Adrenal gland (tissue), 12 donors: ENCODE measurements around the gene B4GALNT1. TPM values are rescaled to one million over a fixed set of nuclear protein-coding genes. Genes with fewer than 3 reads are reported as not detected.

ENCODE experiments used
- DNase-seq, 7 donors: peaks; one replicate each; pipeline ENCODE4 v3.0.0-alpha.2; 2019 to 2020
- H3K27ac ChIP-seq, 5 donors: fragments of 200-600 bp; sonication (generic) in 4 of 5; 1 replicate in 3 of 5; 2 replicates in 2 of 5; pipeline versions ENCODE4 v1.5.1 to v1.8.0; 2016 to 2020; ENCODE audit warnings: mild to moderate bottlenecking in 1 of 5
- H3K27me3 ChIP-seq: fragments of 200-600 bp; 2 replicates; pipeline ENCODE4 v1.8.0; 2021
- H3K36me3 ChIP-seq, 2 donors: fragments of 200-600 bp; replicated peaks in 1 of 2; 1 replicate in 1 of 2; 2 replicates in 1 of 2; pipeline versions ENCODE4 v1.5.1 to v1.8.0; 2018 to 2022
- H3K4me1 ChIP-seq, 2 donors: fragments of 200-600 bp; replicated peaks in 1 of 2; 1 replicate in 1 of 2; 2 replicates in 1 of 2; pipeline versions ENCODE4 v1.5.1 to v1.8.0; 2018 to 2021
- H3K4me3 ChIP-seq, 4 donors: fragments of 200-600 bp; sonication (generic) in 3 of 4; one replicate each; pipeline ENCODE4 v1.5.1; 2016 to 2018
- H3K9me3 ChIP-seq, 3 donors: fragments of 200-600 bp; sonication (generic) in 1 of 3; replicated peaks in 1 of 3; 1 replicate in 2 of 3; 2 replicates in 1 of 3; pipeline versions ENCODE4 v1.5.1 to v1.8.0; 2016 to 2021
- POLR2A ChIP-seq, 2 donors: fragments of 450-650 bp; IDR thresholded peaks; one replicate each; pipeline ENCODE4 v1.6.1; 2017; ENCODE audit warnings: antibody characterized with exemption in 2 of 2, mild to moderate bottlenecking in 2 of 2, moderate library complexity in 1 of 2
- WGBS, 4 donors: extraction: QIAGEN DNeasy Blood & Tissue Kit in 2 of 4; methylation state at CpG; one replicate each; pipeline versions ENCODE4 v1.1.5 to v1.1.7; 2013 to 2017; 5-methylcytosine and 5-hydroxymethylcytosine counted together
- intact Hi-C, 2 donors: fragments of 100-400 bp; cut with DNase I; formaldehyde crosslinking; loops; one replicate each; pipeline versions ENCODE4 v1.14.1 to v1.15.0; 2022 to 2023
- polyA plus RNA-seq, 3 donors: library from polyadenylated mRNA; stranded (reverse); fragments of 200-250 nt in 2 of 3; fragments of 350-450 nt in 1 of 3; fragmentation: Illumina TruSeq in 1 of 3; extraction: RNeasy Lipid Tissue Mini Kit (QIAGEN cat#74804) in 1 of 3; gene quantifications; one replicate each; pipeline ENCODE4 v1.2.3, GENCODE V29; 2013 to 2014
- total RNA-seq, 9 donors: library from RNA; depleted of rRNA in 4 of 9; stranded (reverse); fragments of >200 nt in 4 of 9; fragments of 120-200 nt in 1 of 9; fragmentation: NEBNext Ultra II Directional in 1 of 9; extraction: Animal tissue kit (Norgen Biotek cat#: 25700) in 1 of 9; gene quantifications; one replicate each; pipeline versions ENCODE4 v1.1.0 to v1.2.4, GENCODE V29; 2013 to 2023
- TF ChIP-seq, protein P1 (sequence below), 6 experiments: fragments of 450-650 bp in 4 of 6; fragments of 200-600 bp in 2 of 6; sonication (generic) in 1 of 6; IDR thresholded peaks; 1 replicate in 5 of 6; 2 replicates in 1 of 6; pipeline versions ENCODE4 v1.5.1 to v1.8.0; 2016 to 2021; ENCODE audit warnings: antibody characterized with exemption in 6 of 6, mild to moderate bottlenecking in 2 of 6, moderate library complexity in 1 of 6
- donor health status: healthy with polysubstance abuse.
- donor health status: Bipolar disorder and iron deficiency.
- donor health status: DM: yes; HTN: yes; CAD: no.
- donor health status: DM: no; HTN: no; CAD: no.
- donor health status: DM: no; HTN: no; CAD: no.
- donor health status: DM: yes; HTN: yes; CAD: no.

Gene B4GALNT1
- total and polyA plus RNA-seq, 12 donors: 0.17 to 7.4 (median 1.2) TPM

GRCh38 chr12:57621497-57622292 lies 11.3 kb downstream of the B4GALNT1 start:
- Histone ChIP-seq H3K27me3 (peaks cover 45% of the 10 kb centered on the region), H3K27ac (no peak overlapping the region), H3K4me1 (peaks cover 6 to 15% of the 10 kb centered on the region in 2 donors), H3K9me3 (no peaks in the 10 kb centered on the region), H3K4me3 (peak overlapping the region in 1 of 4 donors; percentile 44), H3K36me3 (no peaks in the 10 kb centered on the region)
- no peak for TF ChIP-seq POLR2A (IDR thresholded peaks at IDR 0.05)
- TF ChIP-seq, protein P1, sequence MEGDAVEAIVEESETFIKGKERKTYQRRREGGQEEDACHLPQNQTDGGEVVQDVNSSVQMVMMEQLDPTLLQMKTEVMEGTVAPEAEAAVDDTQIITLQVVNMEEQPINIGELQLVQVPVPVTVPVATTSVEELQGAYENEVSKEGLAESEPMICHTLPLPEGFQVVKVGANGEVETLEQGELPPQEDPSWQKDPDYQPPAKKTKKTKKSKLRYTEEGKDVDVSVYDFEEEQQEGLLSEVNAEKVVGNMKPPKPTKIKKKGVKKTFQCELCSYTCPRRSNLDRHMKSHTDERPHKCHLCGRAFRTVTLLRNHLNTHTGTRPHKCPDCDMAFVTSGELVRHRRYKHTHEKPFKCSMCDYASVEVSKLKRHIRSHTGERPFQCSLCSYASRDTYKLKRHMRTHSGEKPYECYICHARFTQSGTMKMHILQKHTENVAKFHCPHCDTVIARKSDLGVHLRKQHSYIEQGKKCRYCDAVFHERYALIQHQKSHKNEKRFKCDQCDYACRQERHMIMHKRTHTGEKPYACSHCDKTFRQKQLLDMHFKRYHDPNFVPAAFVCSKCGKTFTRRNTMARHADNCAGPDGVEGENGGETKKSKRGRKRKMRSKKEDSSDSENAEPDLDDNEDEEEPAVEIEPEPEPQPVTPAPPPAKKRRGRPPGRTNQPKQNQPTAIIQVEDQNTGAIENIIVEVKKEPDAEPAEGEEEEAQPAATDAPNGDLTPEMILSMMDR (IDR thresholded peaks at IDR 0.05): peak; percentile 82 to 93 (median 92)
- DNase-seq: peak in 6 of 7 donors; percentile 47 to 65 (median 59)
- WGBS, 4 donors: 2 to 3% (median 2%) methylated on average over 18 to 49 of the region's 49 CpGs
- intact Hi-C loops: loop anchor here (2.0 kb wide), 1 partner anchor 39 kb away; no protein-coding TSS in a partner anchor

DNA sequence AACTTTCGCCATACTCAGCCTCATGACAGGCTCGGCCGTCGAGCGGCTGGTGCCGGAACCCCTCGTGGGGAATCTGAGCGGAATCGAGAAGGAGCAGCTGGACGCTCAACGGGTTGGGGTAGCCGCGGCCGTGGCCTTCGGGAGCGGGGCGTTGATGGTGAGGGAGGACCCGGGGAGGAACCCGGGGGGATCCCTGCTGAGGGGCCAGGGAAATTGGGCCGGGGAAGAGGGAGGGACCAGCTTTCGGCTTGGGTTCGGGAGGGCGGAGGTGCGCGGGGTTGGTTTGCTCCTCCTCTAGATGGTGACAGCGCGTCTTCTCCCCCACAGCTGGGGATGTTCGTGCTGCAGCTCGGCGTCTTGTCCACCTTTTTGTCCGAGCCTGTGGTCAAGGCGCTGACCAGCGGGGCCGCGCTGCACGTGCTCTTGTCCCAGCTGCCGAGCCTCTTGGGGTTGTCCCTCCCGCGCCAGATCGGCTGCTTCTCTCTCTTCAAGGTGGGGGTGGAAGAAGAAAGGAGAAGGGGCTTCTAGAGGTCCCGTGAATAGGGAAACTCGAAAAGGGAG lies 12.0 kb downstream of the B4GALNT1 start:
- Histone ChIP-seq H3K27me3 (peaks cover 38% of the 10 kb centered on the region), H3K4me1 (peaks cover 6 to 15% of the 10 kb centered on the region in 2 donors), H3K9me3 (no peaks in the 10 kb centered on the region), H3K27ac (no peak overlapping the region), H3K36me3 (no peaks in the 10 kb centered on the region), H3K4me3 (peak overlapping the region in 1 of 4 donors; percentile 44)
- intact Hi-C loops: loop anchor here in 1 of 2 donors (2.0 kb wide), 1 partner anchor 38 kb away; no protein-coding TSS in a partner anchor
- peak in 1 of 7 donors; percentile 44 for DNase-seq
- TF ChIP-seq, protein P1 (IDR thresholded peaks at IDR 0.05): no peak
- TF ChIP-seq POLR2A (IDR thresholded peaks at IDR 0.05): no peak
- WGBS, 4 donors: 9 to 30% (median 14%) methylated on average over 26 to 42 of the region's 42 CpGs

- WGBS, 4 donors: 23 to 60% (median 32%) methylated on average over 11 to 13 of the region's 13 CpGs
- H3K27ac ChIP-seq: no peak overlapping the region
- peaks cover 6 to 15% of the 10 kb centered on the region in 2 donors for H3K4me1 ChIP-seq
- peaks cover 32% of the 10 kb centered on the region for H3K27me3 ChIP-seq
- DNase-seq: no peak
- intact Hi-C loops: loop anchor here in 1 of 2 donors (2.0 kb wide), 1 partner anchor 38 kb away; no protein-coding TSS in a partner anchor
- no peaks in the 10 kb centered on the region for H3K36me3 ChIP-seq
- H3K9me3 ChIP-seq: no peaks in the 10 kb centered on the region
- H3K4me3 ChIP-seq: no peak overlapping the region
- TF ChIP-seq, protein P1 (IDR thresholded peaks at IDR 0.05): no peak
- TF ChIP-seq POLR2A (IDR thresholded peaks at IDR 0.05): no peak
Measured at GRCh38 chr12:57620245-57620935, 12.6 kb downstream of the B4GALNT1 start.
